Right cardiac atrium (tissue), 5 donors: ENCODE data around the gene PRKAG1. TPM values are rescaled to one million over a fixed set of nuclear protein-coding genes. Genes with fewer than 3 reads are reported as not detected.

Experiments
- ATAC-seq, 2 donors: fragments of 200-7000 bp; cut with Tn5 transposase; one replicate each; pipeline versions ENCODE4 v1.8.0 to v1.9.1; 2020; ENCODE audit warnings: moderate library complexity in 2 of 2, mild to moderate bottlenecking in 1 of 2
- DNase-seq, 3 donors: peaks; one replicate each; pipeline ENCODE4 v3.0.0-alpha.2; 2020
- H3K27ac ChIP-seq: one replicate; pipeline ENCODE4 v1.5.1; 2013; ENCODE audit warnings: mild to moderate bottlenecking, low read length, control low read depth, moderate library complexity
- H3K27me3 ChIP-seq: one replicate; pipeline ENCODE4 v1.6.1; 2013; ENCODE audit not compliant: control insufficient read depth, insufficient read depth
- H3K4me1 ChIP-seq: one replicate; pipeline ENCODE4 v1.6.1; 2013; ENCODE audit warnings: low read length; ENCODE audit not compliant: control insufficient read depth, insufficient read depth
- H3K4me3 ChIP-seq: one replicate; pipeline ENCODE4 v1.5.1; 2013; ENCODE audit warnings: low read length, control low read depth
- H3K9me3 ChIP-seq: one replicate; pipeline ENCODE4 v1.6.1; 2013; ENCODE audit warnings: low read length; ENCODE audit not compliant: control insufficient read depth
- WGBS: extraction: QIAGEN DNeasy Blood & Tissue Kit; methylation state at CpG from one replicate; pipeline ENCODE4 v1.1.7; 2013; 5-methylcytosine and 5-hydroxymethylcytosine counted together
- intact Hi-C, 4 donors: fragments of 100-400 bp; cut with DNase I; formaldehyde crosslinking; loops; one replicate each; pipeline versions ENCODE4 v1.11.0 to v1.14.0; 2022 to 2023
- polyA plus RNA-seq: library from polyadenylated mRNA; stranded (reverse); fragments of 200-250 nt; gene quantifications from one replicate; pipeline ENCODE4 v1.2.3, GENCODE V29; 2013
- total RNA-seq, 4 donors: library from RNA; stranded (reverse); fragmentation: NEBNext Ultra II Directional; extraction: Animal tissue kit (Norgen Biotek cat#: 25700); gene quantifications; one replicate each; pipeline ENCODE4 v1.2.1, GENCODE V29; 2021
- donor health status: healthy with polysubstance abuse.
- donor health status: DM: no; HTN: yes; CAD: no.
- donor health status: DM: no; HTN: no; CAD: no.
- donor health status: DM: no; HTN: yes; CAD: no; lungs with severe emphysema.
- donor health status: DM: yes; HTN: yes; CAD: no.

The PRKAG1 gene
- total and polyA plus RNA-seq, 5 donors: 65.7 to 88.9 (median 77.9) TPM

GRCh38 chr12:49058366-49059044 lies 39.9 kb upstream of the PRKAG1 start:
- Histone ChIP-seq H3K4me3 (peak overlapping the region; percentile 96), H3K27ac (peak overlapping the region; percentile 33), H3K9me3 (no peaks in the 10 kb centered on the region), H3K4me1 (peaks cover 11% of the 10 kb centered on the region), H3K27me3 (no peaks in the 10 kb centered on the region)
- 4% methylated on average over 5 of the region's 5 CpGs for WGBS
- DNase-seq (no peak), ATAC-seq (no peak)
- intact Hi-C loops: no loop called here

- peaks cover 11% of the 10 kb centered on the region for H3K4me1 ChIP-seq
- ATAC-seq (no peak), DNase-seq (no peak)
- intact Hi-C loops: no loop called here
- H3K4me3 ChIP-seq: peak overlapping the region; percentile 96
- H3K27ac ChIP-seq: peak overlapping the region; percentile 5
- WGBS: 5% methylated on average over 4 of the region's 4 CpGs
- H3K9me3 ChIP-seq: no peaks in the 10 kb centered on the region
- no peaks in the 10 kb centered on the region for H3K27me3 ChIP-seq
Observed at GRCh38 chr12:49057888-49058287, 39.3 kb upstream of the PRKAG1 start.

- 34% methylated on average over 7 of the region's 7 CpGs for WGBS
- ATAC-seq (peak; percentile 67 to 68), DNase-seq (peak in 2 of 3 donors; percentile 57 to 70)
- Histone ChIP-seq H3K4me1 (peaks cover 11% of the 10 kb centered on the region), H3K27me3 (no peaks in the 10 kb centered on the region), H3K27ac (no peak overlapping the region), H3K4me3 (no peak overlapping the region), H3K9me3 (no peaks in the 10 kb centered on the region)
- intact Hi-C loops: no loop called here
Observed at GRCh38 chr12:49055978-49056754, 37.6 kb upstream of the PRKAG1 start.

- intact Hi-C loops: no loop called here
- Histone ChIP-seq H3K9me3 (no peaks in the 10 kb centered on the region), H3K27me3 (no peaks in the 10 kb centered on the region), H3K27ac (no peak overlapping the region), H3K4me3 (no peak overlapping the region), H3K4me1 (peaks cover 11% of the 10 kb centered on the region)
- no peak for DNase-seq
- no peak for ATAC-seq
- 74% methylated on average over 4 of the region's 4 CpGs for WGBS
Observed at GRCh38 chr12:49055092-49055491, 36.5 kb upstream of the PRKAG1 start.

GRCh38 chr12:49054524-49054923 lies 35.9 kb upstream of the PRKAG1 start:
- H3K27me3 ChIP-seq: no peaks in the 10 kb centered on the region
- H3K4me1 ChIP-seq: peaks cover 11% of the 10 kb centered on the region
- WGBS: 91% methylated on average over 10 of the region's 10 CpGs
- intact Hi-C loops: no loop called here
- H3K27ac ChIP-seq: no peak overlapping the region
- ATAC-seq (no peak), DNase-seq (no peak)
- no peak overlapping the region for H3K4me3 ChIP-seq
- no peaks in the 10 kb centered on the region for H3K9me3 ChIP-seq

- no peak for ATAC-seq
- Histone ChIP-seq H3K27me3 (no peaks in the 10 kb centered on the region), H3K4me3 (no peak overlapping the region), H3K27ac (no peak overlapping the region), H3K9me3 (no peaks in the 10 kb centered on the region), H3K4me1 (peaks cover 11% of the 10 kb centered on the region)
- 92% methylated on average over 5 of the region's 5 CpGs for WGBS
- no peak for DNase-seq
- intact Hi-C loops: no loop called here
Observed at GRCh38 chr12:49054096-49054495, 35.5 kb upstream of the PRKAG1 start.

GRCh38 chr12:49052451-49053208 lies 34.1 kb upstream of the PRKAG1 start:
- Histone ChIP-seq H3K4me3 (no peak overlapping the region), H3K9me3 (no peaks in the 10 kb centered on the region), H3K4me1 (peaks cover 10% of the 10 kb centered on the region), H3K27ac (no peak overlapping the region), H3K27me3 (no peaks in the 10 kb centered on the region)
- ATAC-seq: no peak
- WGBS: 81% methylated on average over 16 of the region's 16 CpGs
- DNase-seq: no peak
- intact Hi-C loops: loop anchor here in 1 of 4 donors (2.0 kb wide), 1 partner anchor 20 kb away; no protein-coding TSS in a partner anchor

GRCh38 chr12:49051777-49052438 lies 33.3 kb upstream of the PRKAG1 start:
- H3K4me1 ChIP-seq: peaks cover 5% of the 10 kb centered on the region
- WGBS: 90% methylated on average over 20 of the region's 20 CpGs
- DNase-seq (no peak), ATAC-seq (no peak)
- no peaks in the 10 kb centered on the region for H3K27me3 ChIP-seq
- intact Hi-C loops: loop anchor here in 1 of 4 donors (2.0 kb wide), 1 partner anchor 19 kb away; no protein-coding TSS in a partner anchor
- H3K4me3 ChIP-seq: no peak overlapping the region
- H3K9me3 ChIP-seq: no peaks in the 10 kb centered on the region
- H3K27ac ChIP-seq: no peak overlapping the region

- WGBS: 92% methylated on average over 18 of the region's 18 CpGs
- DNase-seq (no peak), ATAC-seq (no peak)
- no peak overlapping the region for H3K4me3 ChIP-seq
- intact Hi-C loops: no loop called here
- no peak overlapping the region for H3K27ac ChIP-seq
- H3K27me3 ChIP-seq: no peaks in the 10 kb centered on the region
- no peaks in the 10 kb centered on the region for H3K9me3 ChIP-seq
- peaks cover 2% of the 10 kb centered on the region for H3K4me1 ChIP-seq
Observed at GRCh38 chr12:49051373-49051764, 32.8 kb upstream of the PRKAG1 start.

- H3K27me3 ChIP-seq: no peaks in the 10 kb centered on the region
- H3K4me3 ChIP-seq: no peak overlapping the region
- H3K27ac ChIP-seq: no peak overlapping the region
- 85% methylated on average over 13 of the region's 13 CpGs for WGBS
- no peaks in the 10 kb centered on the region for H3K9me3 ChIP-seq
- intact Hi-C loops: no loop called here
- peaks cover 2% of the 10 kb centered on the region for H3K4me1 ChIP-seq
- ATAC-seq (no peak), DNase-seq (no peak)
Observed at GRCh38 chr12:49050507-49051372, 32.2 kb upstream of the PRKAG1 start.
